Motor neuron (in vitro differentiated cells): ENCODE data around the gene SEMA5A. TPM values are rescaled to one million over a fixed set of nuclear protein-coding genes. Genes with fewer than 3 reads are reported as not detected.
"Not testable (repeated sequence)": the region's sequence is repeated elsewhere in the genome, so short reads cannot be mapped to it uniquely, and the experiment has no call there.

Experiments
- ATAC-seq, 8 experiments: fragments of 200-7000 bp; cut with Tn5 transposase; replicated peaks in 6 of 8; 2 replicates each; pipeline ENCODE4 v1.8.0; 2021; ENCODE audit warnings: mild to moderate bottlenecking in 8 of 8, moderate library complexity in 8 of 8
- H3K27ac ChIP-seq, 2 donors: fragments of 250-450 bp; sonication (Bioruptor Pico); 2 replicates each; pipeline ENCODE4 v1.9.0; 2021; ENCODE audit warnings: antibody characterized with exemption in 2 of 2, mild to moderate bottlenecking in 2 of 2, moderate library complexity in 1 of 2
- H3K4me1 ChIP-seq, 2 donors: fragments of 250-450 bp; sonication (Bioruptor Pico); replicated peaks in 1 of 2; 2 replicates each; pipeline ENCODE4 v1.6.1; 2021; ENCODE audit warnings: antibody characterized with exemption in 2 of 2, mild to moderate bottlenecking in 2 of 2, moderate library complexity in 1 of 2
- H3K4me3 ChIP-seq, 5 donors: fragments of 250-450 bp; sonication (Bioruptor Pico); 2 replicates each; pipeline ENCODE4 v1.9.0; 2021; ENCODE audit warnings: antibody characterized with exemption in 5 of 5, mild to moderate bottlenecking in 5 of 5, moderate library complexity in 4 of 5
- WGBS, 10 experiments: fragments of 450-650 bp; shearing (Covaris generic); methylation state at CpG; one replicate each; pipeline ENCODE4 v1.0.0; 2022; 5-methylcytosine and 5-hydroxymethylcytosine counted together
- in situ Hi-C, 9 experiments: fragments of 400-800 bp; cut with MboI; loops; one replicate each; pipeline ENCODE4 v1.15.0; 2021; ENCODE audit warnings: low sequenced_read_pairs in 9 of 9, low pct_unique_long_range_greater_than_20kb in 2 of 9; ENCODE audit not compliant: unreplicated experiment in 9 of 9
- total RNA-seq, 8 experiments: library from RNA; unstranded; fragments of 300-600 nt; gene quantifications; 2 replicates each; pipeline versions ENCODE4 v1.2.3 to v1.2.4, GENCODE V29; 2022

SEMA5A gene
- total RNA-seq, 8 experiments from 2014 or later, result 0.73 to 98.5 (median 17.5) TPM

DNA sequence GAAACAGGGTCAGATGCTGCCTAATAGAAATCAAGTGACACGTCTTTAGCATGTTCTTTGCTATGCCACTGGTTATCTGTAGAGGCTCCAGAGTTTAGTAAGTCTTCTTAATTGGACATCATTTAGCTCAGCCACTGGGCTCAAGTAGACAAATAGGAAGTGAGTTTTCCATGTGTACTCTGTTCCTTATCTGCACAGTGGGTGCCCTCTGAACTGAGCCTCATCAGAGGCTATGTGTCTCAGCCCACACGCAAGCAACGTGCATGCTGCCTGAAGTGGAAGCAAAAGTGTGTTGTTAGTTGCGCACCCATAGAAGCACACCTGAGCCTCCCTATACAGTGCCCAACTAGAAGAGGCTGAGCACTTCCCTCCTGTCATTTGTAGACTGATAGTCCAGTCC is 134.7 kb downstream of the SEMA5A start:
- H3K27ac ChIP-seq, result no peak overlapping the region
- H3K4me3 ChIP-seq, result no peak overlapping the region
- no peaks in the 10 kb centered on the region for H3K4me1 ChIP-seq
- ATAC-seq, result no peak
- in situ Hi-C loops, result no loop called here
- WGBS, 10 experiments, result 60 to 100% (median 88%) methylated on average over 1 to 3 of the region's 4 CpGs; no CpG with 5 or more reads in 4 of the 10 experiments

GRCh38 chr5:9409413-9409960 is 136.4 kb downstream of the SEMA5A start:
- in situ Hi-C loops, result no loop called here
- ATAC-seq, result no peak
- H3K27ac ChIP-seq, result no peak overlapping the region
- H3K4me3 ChIP-seq, result no peak overlapping the region
- H3K4me1 ChIP-seq, result no peaks in the 10 kb centered on the region
- 72 to 96% (median 83%) methylated on average over 2 to 8 of the region's 10 CpGs; no CpG with 5 or more reads in 4 of the 10 experiments for WGBS, 10 experiments

- 71 to 100% (median 91%) methylated on average over 1 to 5 of the region's 5 CpGs; no CpG with 5 or more reads in 2 of the 10 experiments for WGBS, 10 experiments
- H3K27ac ChIP-seq, result no peak overlapping the region
- H3K4me1 ChIP-seq, result no peaks in the 10 kb centered on the region
- H3K4me3 ChIP-seq, result no peak overlapping the region
- in situ Hi-C loops, result no loop called here
- ATAC-seq, result peak in 1 of 8 experiments; percentile 35
These were observed 136.9 kb downstream of the SEMA5A start for GRCh38 chr5:9408964-9409363.

DNA sequence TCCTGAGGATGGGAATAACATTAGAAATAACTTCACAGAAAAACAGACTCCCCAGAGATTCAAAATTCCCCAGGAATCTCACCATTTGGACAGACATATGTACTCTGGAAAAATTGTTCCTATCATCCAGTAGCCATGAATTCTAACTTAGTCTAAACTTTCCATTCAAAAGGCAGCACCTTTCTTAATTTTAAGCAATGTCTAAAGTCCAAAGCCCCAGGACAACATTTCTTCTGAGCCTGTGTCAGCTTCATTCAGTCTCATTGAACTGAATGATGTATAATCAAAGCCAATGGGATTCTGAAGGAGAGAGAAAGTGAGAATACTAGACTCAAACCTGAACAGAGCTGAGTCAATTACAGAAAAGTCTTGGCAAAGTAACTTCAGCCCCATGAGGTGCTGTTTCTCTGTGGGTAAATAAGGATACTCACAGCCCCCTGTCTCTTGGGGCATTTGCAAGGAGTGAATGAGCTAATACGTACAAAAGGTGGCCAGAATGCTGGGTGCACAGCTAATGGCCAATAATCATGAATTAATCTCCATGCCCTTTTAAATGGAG is 140.6 kb downstream of the SEMA5A start:
- Histone ChIP-seq H3K27ac (no peak overlapping the region), H3K4me1 (no peaks in the 10 kb centered on the region), H3K4me3 (no peak overlapping the region)
- ATAC-seq, result no peak
- in situ Hi-C loops, result no loop called here
- 67 to 100% (median 100%) methylated on average over 1 of the region's 1 CpG; no CpG with 5 or more reads in 3 of the 10 experiments for WGBS, 10 experiments

DNA sequence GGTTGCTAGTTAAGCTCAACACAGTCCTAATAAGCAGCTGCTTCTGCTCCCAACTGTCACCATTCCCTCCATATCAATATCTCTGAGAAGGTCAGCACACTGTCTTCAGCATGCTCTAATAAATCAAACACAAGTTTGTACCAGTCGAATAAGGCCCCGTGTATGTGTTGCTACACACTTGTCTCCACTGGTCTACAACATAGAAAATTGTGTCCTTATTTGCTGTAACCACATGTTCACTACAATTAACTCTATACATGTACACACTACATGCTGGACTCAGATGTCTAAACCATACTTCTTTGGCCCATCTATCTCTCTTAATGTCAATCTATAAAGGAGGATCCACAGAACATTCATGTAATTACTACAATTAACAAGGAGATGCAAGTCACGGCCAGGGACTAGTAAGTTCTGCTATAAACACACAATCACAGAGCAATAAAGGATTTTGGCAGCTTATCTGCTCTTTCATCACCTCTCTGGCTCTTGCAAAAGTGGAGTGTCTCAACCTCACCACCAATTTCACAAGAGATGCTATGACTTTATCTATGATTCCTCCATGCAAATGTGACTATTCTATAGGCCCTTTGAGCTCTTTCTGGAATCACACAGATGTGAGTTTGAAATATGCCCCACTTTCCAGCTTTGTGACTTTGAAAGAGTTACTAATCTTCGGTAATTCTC is 143.9 kb downstream of the SEMA5A start:
- Histone ChIP-seq H3K27ac (no peak overlapping the region), H3K4me1 (no peaks in the 10 kb centered on the region), H3K4me3 (no peak overlapping the region)
- in situ Hi-C loops, result no loop called here
- ATAC-seq, result no peak
- 36 to 100% (median 90%) methylated on average over 1 to 3 of the region's 4 CpGs; no CpG with 5 or more reads in 1 of the 10 experiments for WGBS, 10 experiments

DNA sequence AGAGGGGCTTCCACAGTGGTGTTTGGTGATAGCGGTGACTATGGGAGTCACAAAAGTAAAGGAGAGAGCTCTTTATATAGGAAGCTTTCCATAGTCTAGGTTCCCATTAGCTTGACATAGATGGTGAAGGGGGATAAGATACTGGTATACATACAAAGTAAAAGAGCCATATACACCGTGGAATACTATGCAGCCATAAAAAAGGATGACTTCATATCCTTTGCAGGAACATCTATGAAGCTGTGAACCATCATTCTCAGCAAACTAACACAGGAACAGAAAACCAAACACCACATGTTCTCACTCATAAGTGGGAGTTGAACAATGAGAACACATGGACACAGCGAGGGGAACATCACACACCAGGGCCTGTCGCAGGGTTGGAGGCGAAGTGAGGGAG is 146.1 kb downstream of the SEMA5A start:
- ATAC-seq, H3K4me3 ChIP-seq, H3K4me1 ChIP-seq, in situ Hi-C loops, H3K27ac ChIP-seq: not testable (repeated sequence)
- WGBS, 10 experiments, result 67 to 100% (median 90%) methylated on average over 2 to 5 of the region's 5 CpGs

DNA sequence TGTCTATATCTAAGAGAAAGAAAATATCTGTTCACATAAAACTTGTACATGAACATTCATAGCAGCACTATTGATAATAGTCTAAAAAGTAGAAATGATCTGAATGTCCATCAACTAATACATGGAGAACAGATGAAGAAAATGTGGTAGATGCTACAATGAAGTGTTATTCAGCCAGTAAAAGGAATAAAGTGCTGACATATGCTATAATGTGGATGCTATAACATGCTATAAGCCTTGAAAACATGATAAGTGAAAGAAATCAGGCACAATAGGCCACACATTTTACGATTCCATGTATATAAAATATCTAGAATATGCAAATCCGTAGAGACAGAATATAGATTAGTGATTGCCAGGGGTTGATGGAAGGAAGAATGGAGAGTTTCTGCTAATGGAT is 146.8 kb downstream of the SEMA5A start:
- in situ Hi-C loops, result no loop called here
- no peak for ATAC-seq
- Histone ChIP-seq H3K4me3 (no peak overlapping the region), H3K4me1 (no peaks in the 10 kb centered on the region), H3K27ac (no peak overlapping the region)
- 46 to 100% (median 87%) methylated on average over 1 to 2 of the region's 2 CpGs for WGBS, 10 experiments

DNA sequence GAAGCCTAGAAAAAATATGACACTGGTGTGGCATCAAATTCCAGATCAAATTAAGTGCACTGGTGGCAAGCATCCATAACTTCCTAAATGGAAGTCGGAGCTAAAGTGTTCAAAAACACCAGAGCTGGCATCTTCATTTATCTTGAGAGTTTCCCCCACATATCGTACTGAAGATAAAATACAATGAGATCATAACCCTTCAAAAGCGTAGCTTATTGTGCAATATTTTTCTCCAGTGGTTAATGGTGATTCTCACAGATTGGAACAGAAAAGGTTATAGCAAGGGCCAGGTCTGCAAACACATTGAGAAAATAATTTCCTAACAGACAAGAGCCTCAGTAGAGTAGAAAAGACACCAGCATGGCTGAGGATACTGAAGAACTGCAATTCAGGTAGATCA is 147.6 kb downstream of the SEMA5A start:
- ATAC-seq, result no peak
- in situ Hi-C loops, result no loop called here
- H3K4me3 ChIP-seq, result no peak overlapping the region
- H3K27ac ChIP-seq, result no peak overlapping the region
- H3K4me1 ChIP-seq, result no peaks in the 10 kb centered on the region
- 78 to 100% (median 94%) methylated on average over 1 to 3 of the region's 3 CpGs; no CpG with 5 or more reads in 1 of the 10 experiments for WGBS, 10 experiments

DNA sequence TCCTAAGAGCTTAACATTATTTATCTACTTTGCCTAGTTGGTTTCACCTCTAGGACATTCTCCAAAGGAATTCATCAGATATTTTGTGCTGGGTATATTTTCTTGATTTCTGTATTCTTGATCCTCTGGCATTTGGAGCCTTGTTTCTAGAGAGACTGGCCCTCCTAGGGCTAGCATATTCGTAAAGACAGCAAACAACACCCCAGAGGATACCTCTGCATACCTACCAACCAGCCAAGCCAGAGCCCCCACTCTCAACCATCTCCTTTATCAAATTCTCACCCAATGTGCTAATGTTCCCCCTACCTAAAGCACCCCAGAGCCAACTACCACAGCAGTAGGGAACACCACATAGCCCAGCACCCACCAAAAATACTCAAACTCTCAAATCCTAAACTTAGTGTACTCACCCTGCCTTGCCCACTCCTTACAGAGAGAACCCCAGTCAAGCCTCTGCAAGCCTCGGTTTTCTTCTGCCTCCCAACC is 149.5 kb downstream of the SEMA5A start:
- 22 to 100% (median 89%) methylated on average over 1 to 2 of the region's 2 CpGs; no CpG with 5 or more reads in 5 of the 10 experiments for WGBS, 10 experiments
- in situ Hi-C loops, result no loop called here
- Histone ChIP-seq H3K4me1 (no peaks in the 10 kb centered on the region), H3K4me3 (no peak overlapping the region), H3K27ac (no peak overlapping the region)
- ATAC-seq, result peak in 1 of 8 experiments; percentile 17

DNA sequence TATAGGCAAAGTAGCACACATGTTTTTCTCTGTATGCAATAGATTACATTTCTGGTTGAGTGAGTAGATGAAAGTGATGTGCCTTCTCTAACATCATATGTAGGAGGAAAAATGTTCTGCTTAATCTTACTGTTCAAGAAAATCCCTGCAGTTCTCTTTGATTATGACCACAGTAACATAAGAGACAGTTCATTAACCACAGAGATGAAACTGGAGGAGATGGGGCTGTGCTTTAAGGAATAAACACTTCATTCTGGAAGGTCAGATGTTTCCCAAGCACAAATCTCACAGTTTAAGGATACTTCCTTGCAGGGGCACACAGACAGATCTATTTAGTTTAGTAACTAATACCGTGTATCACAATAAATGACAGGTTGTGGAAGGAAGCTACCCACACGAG is 150.2 kb downstream of the SEMA5A start:
- ATAC-seq, result no peak
- H3K4me1 ChIP-seq, result no peaks in the 10 kb centered on the region
- H3K27ac ChIP-seq, result no peak overlapping the region
- 48 to 100% (median 83%) methylated on average over 1 to 2 of the region's 2 CpGs; no CpG with 5 or more reads in 3 of the 10 experiments for WGBS, 10 experiments
- in situ Hi-C loops, result no loop called here
- no peak overlapping the region for H3K4me3 ChIP-seq

DNA sequence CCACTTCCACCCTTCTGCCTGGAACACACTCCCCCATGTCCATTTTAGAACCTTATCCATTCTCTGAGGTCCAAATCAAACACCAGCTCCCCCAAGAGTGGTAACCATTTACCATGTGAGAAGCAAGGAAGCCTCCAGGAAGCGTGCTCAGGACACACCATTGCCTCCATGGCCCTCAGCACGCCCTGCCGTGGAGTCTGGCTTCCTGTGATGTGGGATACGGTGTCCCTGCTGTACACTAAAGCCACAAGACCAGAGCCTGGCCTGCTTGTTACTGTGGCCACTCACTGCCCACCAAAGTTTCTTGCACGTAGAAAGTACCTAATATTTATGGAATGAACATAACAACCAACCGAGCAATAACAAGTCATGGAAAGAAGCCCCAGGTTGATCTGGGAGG is 151.7 kb downstream of the SEMA5A start:
- ATAC-seq, result no peak
- WGBS, 10 experiments, result 60 to 100% (median 90%) methylated on average over 1 to 6 of the region's 6 CpGs; no CpG with 5 or more reads in 3 of the 10 experiments
- in situ Hi-C loops, result no loop called here

GRCh38 chr5:9392625-9393024 is 153.2 kb downstream of the SEMA5A start:
- 86 to 100% methylated on average over 1 of the region's 1 CpG; no CpG with 5 or more reads in 8 of the 10 experiments for WGBS, 10 experiments
- H3K4me1 ChIP-seq, result no peaks in the 10 kb centered on the region
- in situ Hi-C loops, result no loop called here
- no peak overlapping the region for H3K4me3 ChIP-seq
- no peak overlapping the region for H3K27ac ChIP-seq
- ATAC-seq, result no peak

More for the DNA sequence above, 151.7 kb downstream of the SEMA5A start:
- no peak overlapping the region for H3K4me3 ChIP-seq
- no peaks in the 10 kb centered on the region for H3K4me1 ChIP-seq
- H3K27ac ChIP-seq, result no peak overlapping the region

DNA sequence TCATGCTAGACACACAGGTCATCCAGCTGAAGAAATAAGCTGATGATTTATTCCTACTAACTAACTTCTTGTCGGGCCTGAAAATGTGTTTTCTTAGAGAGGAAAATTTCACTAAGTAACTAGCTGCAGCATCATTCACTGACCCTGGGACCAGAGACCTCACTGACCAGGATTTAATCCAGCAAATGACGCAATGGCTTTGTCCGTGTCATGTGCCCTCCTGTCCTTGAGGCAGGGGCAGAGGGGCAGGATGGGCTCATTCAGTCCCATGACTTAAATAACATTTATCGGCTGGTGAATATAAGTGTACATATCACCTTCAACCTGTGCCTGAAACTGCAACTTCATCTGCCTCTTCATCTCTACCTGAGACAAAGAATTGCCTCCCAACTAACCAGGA is 154.8 kb downstream of the SEMA5A start:
- in situ Hi-C loops, result no loop called here
- WGBS, 10 experiments, result 17 to 100% (median 92%) methylated on average over 1 to 4 of the region's 4 CpGs; no CpG with 5 or more reads in 2 of the 10 experiments
- H3K4me3 ChIP-seq, result no peak overlapping the region
- ATAC-seq, result no peak
- H3K4me1 ChIP-seq, result no peaks in the 10 kb centered on the region
- no peak overlapping the region for H3K27ac ChIP-seq
